Stimulated activated CD8-positive, alpha-beta memory T cell treated with anti-CD3 and anti-CD28 coated beads, Interleukin-4, amount 100 ng/mL, for 24 hours (primary cell): ENCODE measurements around the gene SP3.

Source experiments
- DNase-seq: peaks from one replicate; pipeline ENCODE4 v3.0.0-alpha.2; 2020; ENCODE audit warnings: low read depth

The SP3 gene

DNA sequence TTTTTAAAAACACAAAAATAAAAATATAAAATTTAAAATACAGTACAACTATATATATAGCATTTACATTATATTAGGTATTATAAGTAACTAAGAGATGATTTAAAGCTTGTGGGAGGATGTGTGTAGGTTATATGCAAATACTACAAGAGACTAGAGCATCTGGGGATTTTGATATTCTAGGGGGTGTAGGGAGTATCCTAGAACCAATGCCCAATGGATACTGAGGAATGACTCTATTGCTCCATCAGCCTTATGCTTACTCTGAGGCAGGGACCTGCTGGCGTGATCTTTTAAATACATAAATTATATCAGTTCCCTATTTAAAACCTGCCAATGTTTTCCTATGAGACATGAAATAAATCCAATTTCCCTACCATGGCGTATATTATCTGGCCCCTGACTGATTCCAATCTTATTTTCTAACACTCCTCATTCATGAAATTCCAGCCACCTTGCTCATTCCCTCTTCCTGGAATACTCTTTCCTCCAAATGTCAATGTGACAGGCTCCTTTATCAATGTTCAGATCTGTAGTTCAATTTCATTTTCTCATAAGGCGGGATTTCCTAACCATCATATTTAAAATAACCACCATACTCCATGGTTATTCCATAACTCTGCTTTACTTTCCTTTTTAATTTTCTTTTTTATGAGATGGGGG, 22.2 kb downstream of the SP3 start:
- DNase-seq = no peak

DNA sequence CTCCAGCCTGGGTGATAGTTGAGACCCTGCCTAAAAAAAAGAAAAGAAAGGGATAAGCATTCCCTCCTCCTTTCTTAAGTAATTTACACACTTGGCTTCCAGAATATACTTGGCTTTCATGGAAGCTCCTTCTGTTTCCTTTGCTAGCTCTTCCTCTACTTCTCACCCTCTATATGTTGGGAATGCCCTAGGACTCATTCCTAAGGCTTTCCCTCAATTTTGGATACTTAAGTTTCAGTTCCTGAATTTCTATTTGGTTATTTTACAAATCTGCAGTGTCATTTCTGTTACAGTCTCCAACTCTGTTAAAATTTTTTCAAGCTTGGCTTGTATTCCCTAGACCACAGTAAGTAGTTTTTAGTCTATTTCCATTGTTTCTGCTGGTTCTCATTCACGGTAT, 23.6 kb downstream of the SP3 start:
- no peak for DNase-seq

DNA sequence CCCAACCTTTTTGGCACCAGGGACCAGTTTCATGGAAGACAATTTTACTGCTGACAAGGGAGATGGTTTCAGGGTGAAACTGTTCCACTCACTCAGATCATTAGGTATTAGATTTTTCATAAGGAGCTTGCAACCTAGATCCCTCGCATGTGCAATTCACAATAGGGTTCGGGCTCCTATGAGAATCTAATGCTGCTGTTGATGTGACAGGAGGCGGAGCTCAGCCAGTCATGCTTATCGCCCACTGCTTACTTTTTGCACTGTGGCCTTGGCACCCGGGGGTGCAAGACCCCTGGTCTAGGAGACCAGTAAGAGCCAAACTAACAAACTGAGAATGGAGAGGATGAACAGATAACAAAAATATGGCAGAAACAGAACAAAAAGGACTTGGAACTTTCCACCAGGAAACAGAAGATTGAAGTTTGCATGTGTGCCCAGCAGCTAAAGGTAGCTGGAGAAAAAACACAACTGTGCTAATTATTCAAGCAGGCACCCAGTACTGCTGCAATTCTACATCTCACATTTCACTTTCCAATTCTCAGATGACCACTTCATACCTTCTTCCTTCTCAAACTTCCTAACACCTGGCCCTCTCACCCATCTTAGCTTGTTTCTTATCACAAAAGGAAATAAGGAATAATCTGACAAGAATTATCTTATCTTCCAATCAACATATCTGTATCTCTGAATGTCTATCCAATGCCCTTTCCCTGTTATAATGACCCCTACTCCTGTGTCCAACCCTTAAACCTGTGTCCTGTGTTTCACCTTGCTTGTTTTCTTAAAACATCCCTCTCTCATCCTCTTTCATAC, 24.8 kb downstream of the SP3 start:
- no peak for DNase-seq

DNA sequence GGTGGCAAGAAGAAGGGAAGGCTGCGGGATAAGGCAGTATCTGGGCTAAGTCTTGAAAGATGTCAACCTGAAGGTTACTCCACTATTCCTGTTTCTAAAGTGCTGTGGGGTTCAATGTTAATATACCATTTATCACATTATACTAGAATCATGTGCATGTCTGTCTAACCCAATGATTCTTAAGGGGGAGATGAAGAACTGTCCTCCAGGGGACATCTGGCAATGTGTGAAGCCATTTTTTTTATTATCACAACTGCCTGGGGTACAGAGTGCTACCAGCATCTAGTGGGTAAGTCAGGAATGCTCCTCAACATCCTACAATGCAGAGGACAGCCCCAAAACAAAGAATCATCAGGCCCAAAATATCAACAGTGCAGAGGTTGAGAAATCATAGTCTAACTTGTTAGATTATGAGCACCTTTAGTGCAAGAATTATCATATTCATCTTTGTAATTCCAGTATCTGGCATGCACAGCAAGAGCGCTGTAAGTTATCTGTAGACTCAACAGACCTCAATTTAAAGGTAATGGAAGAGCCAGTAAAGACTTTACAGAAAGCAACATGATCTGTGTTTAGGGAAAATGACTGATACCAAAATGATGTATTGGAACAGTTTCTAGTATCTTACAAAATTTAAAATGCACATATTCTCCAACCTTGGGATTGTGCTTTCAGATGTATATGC, 26.3 kb downstream of the SP3 start:
- no peak for DNase-seq

DNA sequence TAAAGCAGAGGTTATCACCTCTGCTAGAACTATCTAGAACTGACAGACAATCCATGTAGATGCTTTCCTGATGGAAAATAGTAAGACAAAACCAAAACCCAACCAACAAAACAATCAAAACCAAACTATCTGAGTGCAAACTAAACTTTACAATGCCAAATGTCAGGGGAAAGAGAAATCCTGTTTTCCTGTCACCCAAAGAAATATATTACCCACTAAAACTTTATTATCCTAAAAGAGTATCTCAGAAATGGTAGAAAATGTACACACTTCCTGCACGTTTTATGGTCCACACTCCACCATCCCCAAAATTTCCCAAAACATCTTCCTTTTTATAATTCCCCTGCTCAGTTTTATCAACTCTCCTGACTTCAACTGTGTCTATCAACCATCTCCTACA, 29.9 kb downstream of the SP3 start:
- no peak for DNase-seq

DNA sequence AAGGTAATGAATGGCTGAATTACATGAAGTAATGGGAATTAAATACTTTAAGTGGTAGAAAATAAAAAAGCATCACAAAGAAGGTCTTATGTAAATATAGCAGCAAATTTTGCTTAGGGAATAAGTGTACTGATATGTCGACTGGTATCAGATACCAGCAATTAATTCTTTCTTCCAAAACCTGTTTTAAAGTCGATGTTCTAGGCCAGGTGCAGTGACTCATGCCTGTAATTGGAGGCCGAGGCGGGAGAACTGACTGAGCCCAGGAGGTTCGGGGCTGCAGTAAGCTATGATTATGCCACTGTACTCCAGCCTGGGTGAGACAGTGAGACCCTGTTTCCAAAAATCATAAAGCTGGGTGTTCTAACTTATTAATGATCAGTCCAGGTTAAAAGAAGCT, 30.3 kb downstream of the SP3 start:
- no peak for DNase-seq

DNA sequence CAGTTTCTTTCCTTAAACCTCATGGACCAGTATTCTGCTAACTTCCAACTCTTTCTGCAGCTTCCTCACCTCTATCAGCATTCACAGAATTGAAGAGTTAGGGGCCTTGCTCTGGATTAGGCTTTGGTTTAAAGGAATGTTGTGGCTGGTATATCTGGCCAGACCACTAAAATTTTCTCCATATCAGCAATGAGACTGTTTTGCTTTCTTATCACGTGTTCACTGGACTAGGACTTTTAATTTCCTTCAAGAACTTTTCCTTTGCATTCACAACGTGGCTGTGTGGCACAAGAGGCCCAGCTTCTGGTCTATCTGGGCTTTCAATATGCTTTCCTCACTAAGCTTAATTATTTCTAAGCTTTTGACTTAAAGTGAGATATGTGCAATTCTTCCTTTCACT, 33.4 kb downstream of the SP3 start:
- DNase-seq = no peak

DNA sequence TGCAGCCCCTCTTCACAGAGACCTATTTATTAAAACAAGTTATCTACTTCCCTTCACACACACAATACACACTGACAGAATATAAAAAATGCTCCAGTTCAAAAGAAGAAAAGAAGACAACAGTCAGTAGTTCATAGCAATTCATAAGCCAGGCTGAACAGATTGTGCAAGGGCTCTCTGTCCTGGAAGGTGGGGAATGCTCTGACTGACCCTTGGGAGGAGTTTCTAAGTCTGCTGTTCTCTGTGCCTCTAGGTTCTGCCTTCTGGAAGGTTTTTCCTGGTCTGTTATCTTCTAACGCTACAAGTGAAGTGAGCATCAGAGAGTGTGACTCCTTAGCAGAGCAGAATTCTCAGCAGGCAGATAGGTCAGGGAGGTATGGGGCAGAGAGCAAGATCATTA, 35.7 kb downstream of the SP3 start:
- DNase-seq = no peak

DNA sequence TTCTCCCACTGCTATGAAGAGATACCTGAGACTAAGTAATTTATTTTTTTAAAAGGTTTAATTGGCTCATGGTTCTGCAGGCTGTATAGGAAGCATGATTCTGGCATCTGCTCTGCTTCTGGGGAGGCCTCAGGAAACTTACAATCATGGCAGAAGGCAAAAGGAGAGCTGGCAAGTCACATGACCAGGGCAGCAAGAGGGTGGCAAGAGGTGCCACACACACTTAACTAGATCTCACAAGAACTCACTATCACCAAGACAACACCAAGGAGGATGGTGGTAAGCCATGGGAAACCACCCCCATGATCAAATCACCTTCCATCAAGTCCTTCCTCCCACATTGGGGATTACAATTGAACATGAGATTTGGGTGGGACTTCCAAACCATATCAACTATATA, 38.3 kb downstream of the SP3 start:
- no peak for DNase-seq

DNA sequence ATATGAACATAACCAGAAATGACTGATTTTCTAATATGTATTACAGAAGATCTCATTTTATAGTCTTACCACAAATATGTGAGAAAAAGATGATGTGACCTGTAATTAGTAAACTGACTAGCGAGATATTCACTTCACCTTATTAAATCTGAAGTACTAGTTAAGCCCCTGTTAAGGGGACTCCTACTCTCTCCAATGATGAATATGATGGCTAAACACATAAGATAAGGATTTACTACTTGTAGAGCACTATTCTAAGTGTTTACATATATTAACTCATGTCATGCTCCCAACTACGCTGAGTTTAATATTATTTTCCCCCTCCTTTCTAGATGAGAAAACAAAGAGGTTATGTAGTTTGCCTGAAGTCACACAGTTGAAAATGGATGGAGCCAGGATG, 40.9 kb downstream of the SP3 start:
- no peak for DNase-seq

DNA sequence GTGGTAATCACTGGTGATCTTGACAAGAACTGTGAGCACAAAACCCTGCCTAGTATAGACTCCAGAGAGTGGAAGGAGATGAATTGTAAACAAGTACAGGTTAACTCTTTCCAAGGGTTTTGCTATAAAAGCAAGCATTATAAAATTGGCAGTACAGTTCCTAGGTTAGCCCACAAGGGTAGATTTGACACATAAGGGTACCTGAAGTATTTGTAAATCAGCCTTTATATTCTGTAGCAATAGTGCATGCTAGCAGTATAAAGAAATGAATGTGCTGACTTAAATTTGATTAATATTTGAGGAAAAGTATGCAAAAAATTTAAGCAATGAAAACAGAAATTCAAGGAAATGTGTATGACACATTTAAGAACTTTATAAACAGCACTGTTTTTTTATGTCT, 42.4 kb downstream of the SP3 start:
- no peak for DNase-seq

DNA sequence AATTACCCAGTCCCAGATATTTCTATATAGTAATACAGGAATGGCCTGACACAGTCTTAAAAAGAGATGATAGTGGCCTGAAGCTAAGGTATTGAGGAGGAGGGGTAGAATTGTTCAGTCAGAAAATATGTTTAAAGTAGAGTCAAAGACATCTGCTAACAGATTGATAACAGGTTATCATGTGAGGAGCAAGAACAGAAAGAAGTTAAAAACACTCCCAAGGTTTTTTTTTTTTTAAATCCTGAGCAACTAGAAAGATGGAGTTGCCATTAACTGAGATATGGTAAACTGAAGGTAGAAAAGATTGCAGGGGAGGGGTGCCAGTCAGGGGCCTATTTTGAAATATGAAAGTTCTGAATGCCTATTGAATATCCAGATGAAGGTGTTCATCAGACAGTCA, 43.1 kb downstream of the SP3 start:
- no peak for DNase-seq

DNA sequence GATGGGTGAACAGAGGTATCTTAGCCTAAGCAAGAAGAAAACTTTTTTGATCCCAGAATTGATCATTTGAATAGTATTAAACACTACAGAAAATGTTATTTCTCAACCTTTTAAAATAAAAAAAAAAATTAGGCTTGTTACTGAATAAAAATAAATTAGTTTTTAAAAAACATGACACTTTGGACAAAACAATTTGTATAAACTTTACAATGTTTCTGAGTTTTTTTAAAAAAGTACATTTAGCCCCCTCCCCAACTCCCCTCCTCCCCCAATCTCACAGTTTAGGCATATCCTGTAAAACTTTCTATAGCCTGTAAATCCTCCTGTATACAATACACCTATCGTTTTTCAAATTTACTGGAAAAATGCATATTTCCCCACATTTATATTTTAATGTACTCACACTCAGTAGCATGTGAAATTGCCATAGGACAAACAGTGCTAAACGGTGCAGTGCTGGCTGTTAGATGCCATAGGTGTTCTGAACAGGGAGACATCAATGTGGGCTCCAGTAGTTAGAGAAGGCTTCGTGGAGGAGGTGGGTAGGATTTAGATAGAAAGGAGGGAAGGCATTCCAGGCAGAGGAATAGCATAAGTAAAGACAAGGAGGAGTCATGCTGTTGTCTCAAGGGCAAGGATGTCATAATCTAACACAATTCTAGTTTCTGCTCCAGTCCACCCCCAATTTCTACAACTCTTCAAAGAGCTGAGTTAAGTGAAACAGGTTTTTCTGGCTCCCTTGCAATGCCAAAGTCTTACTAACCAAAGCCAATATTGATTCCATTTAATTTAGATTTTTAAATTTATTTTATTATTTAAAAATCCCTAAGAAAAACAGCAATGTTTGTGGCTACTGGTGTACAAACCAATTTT, 50.9 kb downstream of the SP3 start:
- no peak for DNase-seq

DNA sequence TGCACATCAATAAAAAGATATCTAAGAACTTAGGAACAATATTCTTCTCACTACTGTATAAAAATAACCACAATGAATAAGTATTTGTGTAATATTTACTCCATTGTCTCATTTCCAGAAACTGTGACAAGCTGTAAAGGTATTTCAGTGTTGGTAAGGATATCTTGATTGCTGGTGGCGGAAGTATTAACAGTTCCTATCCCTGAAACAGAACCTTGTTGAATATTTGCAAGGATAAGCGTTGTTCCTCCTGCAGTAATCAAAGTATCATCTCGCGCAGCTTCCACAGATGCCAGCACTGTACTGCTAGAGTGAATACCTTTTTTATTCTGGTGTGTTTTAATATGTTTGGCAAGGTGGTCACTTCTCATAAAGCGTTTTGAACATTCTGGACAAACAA, 55.3 kb downstream of the SP3 start:
- no peak for DNase-seq

DNA sequence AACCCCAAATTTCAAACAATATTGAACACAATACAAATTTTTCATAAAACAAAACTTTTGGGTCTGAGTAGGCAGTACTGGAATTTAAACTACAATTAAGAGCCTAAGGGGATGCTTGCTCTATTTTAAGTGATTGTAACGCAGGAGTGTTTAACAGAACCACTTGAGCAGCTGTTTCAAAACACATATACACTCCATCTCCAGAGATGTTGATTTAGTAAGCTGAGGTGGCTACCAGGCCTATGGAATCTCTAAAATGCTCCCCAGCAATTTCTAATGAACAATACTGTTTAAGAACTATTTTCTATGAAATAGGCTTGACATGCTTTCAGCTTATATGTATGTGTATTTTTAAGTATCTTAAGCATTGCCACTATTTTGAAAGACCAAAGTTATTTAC, 58.5 kb downstream of the SP3 start:
- no peak for DNase-seq

DNA sequence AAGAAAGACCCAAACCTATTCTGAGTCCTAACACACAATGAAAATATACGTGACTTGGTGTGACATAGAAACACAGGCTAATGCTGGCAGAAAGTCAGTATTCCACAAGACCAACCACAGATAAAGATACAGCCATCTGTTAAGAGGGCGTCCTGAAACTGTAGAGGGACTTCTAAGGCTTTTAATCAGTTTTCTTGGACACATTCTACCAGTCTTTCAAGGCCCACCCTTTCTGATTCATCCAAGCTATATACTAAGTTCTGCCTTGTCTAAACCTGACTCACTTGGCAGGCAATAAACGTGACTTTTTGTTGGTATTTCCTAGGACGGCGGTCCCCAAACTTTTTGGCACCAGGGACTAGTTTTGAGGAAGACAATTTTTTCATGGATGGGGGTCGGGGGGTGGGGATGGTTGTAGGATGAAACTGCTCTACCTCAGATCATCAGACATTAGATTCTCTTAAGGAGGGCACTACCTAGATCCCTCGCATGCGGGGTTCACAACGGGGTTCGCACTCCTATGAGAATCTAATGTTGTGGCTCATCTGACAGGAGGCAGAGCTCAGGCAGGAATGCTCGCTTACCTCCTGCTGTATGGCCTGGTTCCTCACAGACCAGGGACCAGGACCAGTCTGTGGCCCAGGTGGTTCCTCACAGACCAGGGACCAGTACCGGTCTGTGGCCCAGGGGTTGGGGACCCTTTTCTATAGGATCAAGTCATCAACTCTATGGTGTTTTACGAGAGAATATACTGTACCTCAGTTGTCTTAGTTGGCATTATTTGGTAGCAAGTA, 61.4 kb downstream of the SP3 start:
- no peak for DNase-seq

DNA sequence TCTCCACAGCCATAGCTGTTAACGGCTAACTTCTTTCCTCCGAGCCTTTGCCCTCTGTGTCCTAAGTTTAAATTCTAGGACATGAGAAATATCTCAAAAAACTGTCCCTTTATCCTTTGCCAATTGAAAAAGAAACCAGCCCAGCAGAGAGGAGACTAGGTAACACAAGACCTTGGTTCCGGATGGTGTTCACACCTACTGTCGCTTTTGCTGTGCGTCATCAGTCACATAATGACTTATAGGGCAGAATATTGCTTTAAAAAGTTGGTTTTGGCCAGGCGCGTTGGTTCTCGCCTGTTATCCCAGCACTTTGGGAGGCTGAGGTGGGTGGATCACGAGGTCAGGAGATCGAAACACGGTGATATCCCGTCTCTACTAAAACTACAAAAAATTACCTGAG, 66.2 kb downstream of the SP3 start:
- peak; percentile 2 for DNase-seq

DNA sequence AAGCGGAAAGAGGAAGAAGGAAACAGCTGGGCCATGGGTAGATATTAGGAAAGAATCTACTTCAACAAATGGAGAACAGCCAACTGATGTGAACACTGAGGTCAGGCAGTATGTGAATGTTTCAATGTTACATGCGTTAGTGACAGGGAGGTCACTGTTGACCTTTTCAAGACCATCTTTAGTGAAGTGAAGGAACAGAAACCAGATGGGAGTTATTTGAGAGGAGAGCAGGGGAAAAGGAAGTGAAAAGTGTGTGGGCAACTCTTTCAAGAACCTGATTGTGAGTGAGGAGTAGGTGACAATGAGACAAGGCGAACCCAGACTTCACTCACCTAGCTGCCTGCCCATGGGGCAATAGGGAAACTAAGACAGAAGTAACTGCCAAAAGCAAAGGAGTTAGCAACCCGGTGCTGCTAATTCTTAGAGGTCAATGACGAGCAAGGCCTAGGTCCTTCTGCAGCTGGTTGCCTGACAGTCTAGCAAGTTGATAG, 67.0 kb downstream of the SP3 start:
- DNase-seq = no peak

DNA sequence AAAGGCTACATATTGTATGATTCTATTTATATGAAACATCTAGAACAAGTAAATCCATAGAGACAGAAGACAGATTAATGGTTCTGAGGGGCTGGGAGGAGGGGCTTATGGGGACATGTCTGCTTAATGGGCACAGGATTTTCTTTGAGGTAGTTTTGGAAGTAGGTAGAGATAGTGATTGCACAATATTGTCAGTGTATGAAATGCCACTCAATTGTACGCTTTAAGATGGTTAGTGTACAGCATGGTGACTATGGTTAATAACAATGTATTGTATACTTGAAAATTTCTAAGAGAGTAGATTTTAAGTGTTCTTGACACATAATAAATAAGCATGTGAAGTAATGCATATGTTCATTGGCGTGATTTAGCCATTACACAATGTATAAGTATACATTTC, 68.4 kb downstream of the SP3 start:
- DNase-seq = no peak

DNA sequence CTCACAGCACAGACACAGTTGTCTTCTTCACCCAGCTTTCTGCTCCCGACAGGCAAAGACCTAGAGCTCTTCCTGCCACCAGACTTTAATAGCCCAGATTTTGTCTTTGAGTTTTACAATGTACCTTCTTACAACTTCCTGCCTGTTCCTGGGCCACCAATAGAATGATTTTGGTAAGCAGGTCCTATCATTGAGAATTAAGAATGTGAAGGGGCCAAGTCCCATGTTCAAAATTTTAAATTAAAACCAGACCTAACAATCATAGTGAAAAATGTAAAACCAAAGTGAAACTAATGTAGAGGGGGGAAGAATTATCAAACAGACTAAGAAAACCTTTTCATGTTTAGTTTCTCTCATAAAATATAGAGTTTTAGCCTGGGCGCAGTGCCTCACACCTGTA, 72.8 kb downstream of the SP3 start:
- no peak for DNase-seq

DNA sequence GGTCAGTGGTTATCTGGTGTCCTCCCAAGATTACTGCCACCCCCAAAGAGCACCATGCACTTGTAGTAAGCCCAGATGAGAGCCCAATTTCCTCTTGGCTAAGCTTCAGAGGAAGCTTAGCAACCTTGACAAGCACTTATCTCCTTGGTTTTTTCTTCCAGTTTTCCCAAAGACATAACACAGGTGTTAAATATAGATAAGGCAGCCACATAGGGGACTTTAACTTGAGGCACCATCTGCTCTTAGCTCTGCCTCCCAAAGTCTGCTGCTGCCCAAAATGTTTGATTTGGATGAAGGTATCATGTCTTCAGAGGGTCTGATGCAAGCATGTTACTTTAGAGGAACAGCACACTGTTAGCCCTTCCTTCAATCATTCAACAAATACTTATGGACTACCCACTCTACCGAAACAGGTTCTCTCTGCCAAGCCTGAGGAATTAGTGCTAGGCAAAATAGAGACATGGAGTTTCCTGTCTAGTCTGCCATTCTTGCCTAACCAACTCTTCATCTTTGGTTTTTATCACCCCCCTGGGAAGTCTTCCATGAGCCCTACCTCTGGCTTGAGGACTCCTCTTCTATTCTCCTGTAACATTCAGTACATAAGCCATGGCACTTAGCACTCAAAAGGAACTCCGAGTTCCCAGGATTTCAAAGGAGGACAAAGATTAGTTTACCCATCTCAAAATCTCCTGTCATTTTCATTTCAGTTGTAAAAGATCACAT, 73.7 kb downstream of the SP3 start:
- DNase-seq = no peak
